Erythroblast (primary cell): Measurements from ENCODE around the gene AUTS2.
"Not testable (repeated sequence)": the region's sequence is repeated elsewhere in the genome, so short reads cannot be mapped to it uniquely, and the experiment has no call there.

Source experiments
- DNase-seq, 2 experiments: peaks; one replicate each; lab custom pipeline; 2025; lab: John Stamatoyannopoulos, UW
- GATA1 ChIP-seq: IDR thresholded peaks from 2 replicates; pipeline ENCODE4 v1.6.1; 2011; ENCODE audit warnings: low read depth, mild to moderate bottlenecking, control low read depth, low read length, moderate library complexity
- POLR2A ChIP-seq: IDR thresholded peaks from 2 replicates; pipeline ENCODE4 v1.6.1; 2011; ENCODE audit warnings: mild to moderate bottlenecking, low read length

AUTS2 gene

DNA sequence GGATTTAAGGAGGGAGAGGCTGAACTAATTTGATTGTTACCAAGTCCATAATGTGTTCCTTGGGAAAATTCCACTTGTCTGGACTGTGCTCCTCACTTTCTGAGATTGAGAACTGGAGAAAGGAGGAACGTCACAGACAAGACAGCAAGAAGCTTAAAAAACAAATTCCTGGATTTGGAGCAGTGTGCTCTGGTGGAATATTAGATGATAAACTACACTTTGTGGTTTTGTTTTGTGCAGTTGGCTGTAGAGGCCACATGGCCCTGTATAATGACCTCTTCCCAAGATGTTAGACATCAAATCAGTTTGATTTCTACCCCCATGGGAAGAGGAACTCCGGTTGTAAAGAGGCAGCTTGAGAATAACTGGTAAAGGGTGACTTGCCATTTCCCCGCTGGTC lies 1112.4 kb downstream of the AUTS2 start:
- DNase-seq = no peak
- TF ChIP-seq GATA1 = no peak
- no peak for TF ChIP-seq POLR2A

DNA sequence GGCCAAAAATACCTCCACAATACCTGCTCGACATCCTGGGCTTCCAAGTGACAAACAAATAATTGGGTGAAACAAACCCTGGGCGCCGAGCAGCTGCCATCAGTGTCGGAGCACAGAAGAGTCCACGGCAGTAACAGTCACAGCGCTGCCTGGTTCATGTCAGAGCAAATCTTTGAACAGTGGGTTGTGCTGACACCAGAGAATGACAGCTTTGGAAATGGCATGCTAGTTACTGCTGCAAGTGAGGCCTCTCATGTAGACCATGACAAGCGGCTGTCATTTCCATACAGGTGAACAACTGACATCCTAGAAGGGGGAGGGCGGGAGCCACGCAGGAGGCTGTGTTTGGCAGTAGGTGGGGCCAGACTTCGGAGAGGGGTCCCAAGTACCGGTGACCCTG lies 1113.2 kb downstream of the AUTS2 start:
- no peak for DNase-seq
- no peak for TF ChIP-seq GATA1
- TF ChIP-seq POLR2A = no peak

DNA sequence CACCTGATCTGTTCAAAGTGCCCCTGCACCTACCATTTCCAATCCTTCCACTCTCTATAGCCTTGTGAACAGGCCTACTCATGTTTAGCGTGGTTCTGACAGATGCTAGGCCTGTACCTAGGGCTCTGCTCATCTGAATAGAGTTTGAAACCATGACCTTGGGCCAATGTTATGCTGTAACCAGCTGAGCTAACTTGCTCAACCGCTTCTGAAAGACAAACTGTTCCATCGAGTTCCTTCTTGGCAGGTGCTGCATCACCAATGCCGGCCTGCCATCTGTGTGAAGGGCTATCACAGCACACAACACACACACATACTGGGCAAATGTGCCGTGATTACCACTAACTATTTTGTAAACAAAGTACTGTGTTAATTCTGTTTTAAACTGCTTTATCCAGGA lies 1114.7 kb downstream of the AUTS2 start:
- TF ChIP-seq POLR2A (no peak), GATA1 (no peak)
- no peak for DNase-seq

DNA sequence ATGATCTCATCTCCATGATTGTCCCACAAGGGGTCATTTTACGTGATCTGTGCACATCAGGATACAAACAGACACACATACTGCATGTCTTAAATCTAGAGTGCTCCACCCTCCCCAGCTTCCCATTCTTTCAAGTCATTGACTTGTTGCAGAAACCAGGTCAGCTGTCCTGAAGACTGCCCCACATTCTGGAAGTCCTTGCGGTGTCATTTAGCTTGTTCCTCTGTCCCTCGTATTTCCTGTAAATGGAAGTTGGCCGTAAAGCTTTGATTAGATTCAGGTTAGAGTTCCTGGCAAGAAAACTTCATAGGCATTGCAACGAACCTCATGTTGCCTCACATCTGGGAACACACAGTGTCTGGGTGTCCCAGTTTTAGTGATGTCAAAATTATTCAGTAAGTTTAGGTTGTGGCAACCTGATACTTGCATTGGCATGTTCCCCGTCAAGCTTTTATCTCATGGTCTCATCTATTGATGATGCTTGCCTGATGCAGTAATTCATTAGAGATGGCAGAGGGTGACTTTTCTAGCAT lies 1116.3 kb downstream of the AUTS2 start:
- no peak for TF ChIP-seq POLR2A
- TF ChIP-seq GATA1 = no peak
- DNase-seq = no peak

DNA sequence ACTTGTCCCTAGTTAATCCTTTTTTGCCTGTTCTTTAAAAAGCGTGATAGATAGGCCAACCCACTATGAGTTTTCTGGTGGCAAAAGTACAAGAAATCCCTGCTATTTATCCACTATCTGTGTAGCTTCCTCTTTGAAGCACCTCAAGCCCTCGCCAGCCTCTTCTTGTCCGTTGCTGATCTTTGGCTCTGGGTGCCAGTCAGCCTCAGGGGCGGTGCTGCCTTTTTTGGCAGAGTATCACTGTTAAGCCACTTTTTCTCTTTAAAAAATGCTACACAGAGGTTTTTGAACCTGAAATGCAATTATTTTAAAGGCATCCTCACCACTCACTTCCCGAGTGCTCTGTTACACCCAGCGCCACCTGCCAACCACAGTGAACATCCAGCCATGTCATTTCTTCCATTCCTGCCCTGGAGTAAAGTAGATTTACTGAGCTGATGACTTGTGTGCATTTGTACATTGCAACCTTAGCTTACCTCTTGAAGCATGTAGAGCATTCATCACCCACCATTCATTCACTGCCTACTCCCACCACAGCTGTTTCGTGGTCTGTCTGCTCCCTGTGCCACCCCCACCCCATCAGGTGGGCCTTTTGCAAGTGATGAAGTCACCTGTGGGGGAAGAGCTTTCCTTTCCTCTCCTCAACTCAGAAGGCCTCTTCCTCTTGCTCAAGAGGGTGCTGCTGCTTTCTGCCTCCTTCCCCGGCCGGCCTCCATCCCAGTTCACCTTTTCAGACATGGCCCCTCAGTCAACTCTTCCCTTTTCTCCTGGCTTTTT lies 1119.5 kb downstream of the AUTS2 start:
- DNase-seq = no peak

DNA sequence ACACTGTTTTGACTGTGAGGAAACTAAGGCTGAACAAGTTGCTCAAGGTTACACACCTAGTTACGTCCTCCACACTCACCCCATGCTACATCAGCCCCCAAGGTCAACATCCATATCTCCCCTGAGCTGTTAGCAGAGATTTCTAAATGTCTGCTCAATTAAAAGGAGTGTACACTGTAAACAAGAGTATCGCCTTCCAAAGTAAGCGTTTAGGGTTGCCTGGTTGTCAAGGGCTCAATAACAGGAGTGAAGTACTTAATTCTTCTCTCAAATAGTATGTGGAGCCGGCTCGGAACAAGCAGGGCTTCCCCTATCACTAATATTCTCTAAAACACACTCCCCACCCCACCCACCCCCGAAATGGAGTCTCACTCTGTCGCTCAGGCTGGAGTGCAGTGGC lies 1120.8 kb downstream of the AUTS2 start:
- TF ChIP-seq POLR2A = no peak
- TF ChIP-seq GATA1 = no peak

More for the DNA sequence above, 1119.5 kb downstream of the AUTS2 start:
- no peak for TF ChIP-seq POLR2A
- TF ChIP-seq GATA1 = no peak

DNA sequence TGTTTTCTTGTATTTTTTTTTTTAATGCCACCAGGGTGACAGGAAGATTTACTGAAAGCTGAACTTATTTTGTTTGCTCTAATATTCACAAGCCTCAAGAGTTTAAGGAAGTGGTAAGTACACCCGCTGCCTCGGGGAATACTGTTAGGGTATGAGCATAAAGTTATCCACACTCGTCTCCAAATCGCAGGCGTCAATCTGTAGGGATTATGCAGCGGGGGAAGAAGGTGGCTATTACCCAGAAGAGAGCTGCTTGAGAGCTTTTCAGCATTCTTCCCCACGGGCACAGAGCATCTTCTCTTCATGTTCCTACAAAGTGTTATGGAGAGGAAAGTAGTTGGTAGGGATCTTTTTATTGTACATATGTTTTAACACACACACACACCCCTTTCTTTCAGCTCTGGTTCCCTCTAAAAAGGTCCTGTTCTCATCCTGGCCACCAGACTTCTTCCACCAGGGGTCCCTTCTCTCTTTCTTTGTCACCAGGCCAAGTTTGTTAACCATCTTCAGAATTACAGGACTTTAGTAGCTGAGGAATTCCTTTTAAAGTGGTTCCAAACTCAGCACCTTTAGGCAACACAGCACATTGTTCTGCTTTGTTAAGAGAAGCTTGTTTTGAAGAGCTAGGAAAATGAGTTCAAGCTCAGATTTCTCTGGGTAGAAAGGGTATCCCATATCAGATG lies 1122.1 kb downstream of the AUTS2 start:
- TF ChIP-seq GATA1 = no peak
- TF ChIP-seq POLR2A = no peak
- DNase-seq = no peak

More for the DNA sequence above, 1120.8 kb downstream of the AUTS2 start:
- DNase-seq = no peak

DNA sequence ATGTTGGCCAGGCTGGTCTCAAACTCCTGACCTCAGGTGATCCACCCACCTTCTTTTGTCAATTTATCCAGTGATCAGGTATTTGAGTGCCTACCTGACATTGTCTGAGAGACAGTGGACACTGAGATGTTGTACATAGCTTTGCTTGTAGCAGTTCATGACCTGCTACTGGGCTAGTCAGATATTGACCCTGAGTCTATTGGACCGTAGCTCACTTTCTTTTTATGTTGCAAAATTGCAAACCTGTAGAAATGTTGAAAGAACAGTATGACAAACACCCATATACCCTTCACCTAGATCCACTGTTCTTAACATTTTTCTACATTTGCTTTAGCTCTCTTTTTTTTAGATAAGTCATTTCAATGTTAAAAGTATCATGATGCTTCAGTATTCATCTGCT lies 1123.2 kb downstream of the AUTS2 start:
- TF ChIP-seq GATA1 = no peak
- TF ChIP-seq POLR2A = no peak
- DNase-seq = no peak

DNA sequence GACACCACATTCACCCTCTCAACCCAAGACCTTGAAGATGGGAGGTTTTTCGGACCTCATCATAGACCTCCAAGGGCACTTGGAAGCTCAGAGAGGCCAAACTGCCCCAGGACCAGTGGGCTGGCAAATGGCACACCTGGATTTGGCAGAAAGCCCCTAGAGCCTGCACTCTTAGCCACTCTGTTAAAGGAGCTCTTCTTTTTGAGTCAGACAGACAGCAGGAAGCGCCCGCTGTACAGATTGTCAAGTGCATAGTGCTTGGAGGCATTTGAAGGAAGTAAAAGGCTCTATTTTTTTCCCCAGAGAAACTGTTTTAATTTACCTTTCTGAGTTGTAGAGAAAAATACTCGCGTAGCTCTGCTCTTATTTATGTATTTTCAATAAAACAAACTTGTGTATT lies 1125.1 kb downstream of the AUTS2 start:
- no peak for TF ChIP-seq POLR2A
- TF ChIP-seq GATA1 = no peak
- DNase-seq = no peak

DNA sequence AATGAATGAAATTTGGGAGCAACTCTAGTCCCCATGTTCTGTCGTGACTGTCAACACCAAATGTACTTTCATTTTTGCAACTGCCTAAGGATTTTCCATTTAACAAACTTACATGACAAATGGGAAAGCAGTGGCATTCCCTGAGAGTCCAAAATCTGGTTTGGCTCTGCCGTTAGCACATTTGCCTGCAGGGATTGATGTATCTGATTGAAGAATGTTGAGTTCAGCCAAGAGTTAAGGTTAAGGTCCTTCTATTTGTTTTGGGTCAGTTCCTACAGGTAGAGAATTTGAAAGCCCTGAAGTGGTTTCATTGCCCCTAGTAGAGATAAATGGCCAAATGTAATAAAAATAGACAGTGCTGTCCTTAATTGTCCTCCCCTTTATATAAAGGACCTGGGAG lies 1127.2 kb downstream of the AUTS2 start:
- TF ChIP-seq GATA1 (no peak), POLR2A (no peak)

DNA sequence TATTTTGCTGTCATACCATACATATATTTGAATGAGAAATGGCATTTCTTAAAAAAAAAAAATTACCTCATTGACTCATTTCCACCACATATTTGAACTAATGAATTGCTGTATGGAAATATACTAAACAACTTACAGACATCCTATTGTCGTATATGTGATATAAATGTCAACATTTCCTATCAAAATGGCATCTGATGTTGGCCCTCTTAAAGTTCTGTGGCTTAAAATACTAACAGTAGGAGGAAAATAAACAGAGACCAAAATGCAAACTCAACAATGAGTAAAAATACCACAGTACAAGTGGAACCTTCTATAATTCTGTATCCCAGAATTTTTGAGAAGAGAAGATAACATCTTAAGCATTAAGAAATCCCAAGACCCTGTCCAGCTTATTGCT lies 1128.0 kb downstream of the AUTS2 start:
- no peak for DNase-seq
- no peak for TF ChIP-seq POLR2A
- TF ChIP-seq GATA1 = no peak

More for the DNA sequence above, 1127.2 kb downstream of the AUTS2 start:
- no peak for DNase-seq

DNA sequence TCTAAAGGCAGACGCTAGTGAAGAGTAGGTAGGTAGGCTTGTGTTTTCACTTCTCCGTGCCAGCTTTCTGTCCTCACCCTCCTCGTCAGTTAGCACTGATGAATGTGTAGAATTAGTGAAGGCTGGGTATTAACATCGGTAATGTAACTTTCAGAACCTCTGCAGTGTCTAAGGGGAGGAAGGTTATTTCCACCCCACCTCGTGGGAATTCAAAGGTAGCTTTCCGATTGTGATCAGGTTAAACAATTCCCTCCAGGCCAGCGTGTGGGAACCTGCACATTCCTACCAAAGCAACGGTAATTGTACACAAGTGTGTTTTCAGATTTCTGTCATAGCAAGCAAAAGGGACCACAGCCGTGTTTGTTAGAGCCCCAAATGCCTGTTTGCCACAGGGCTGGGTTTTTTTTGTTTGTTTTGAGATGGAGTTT lies 1128.7 kb downstream of the AUTS2 start:
- TF ChIP-seq POLR2A (no peak), GATA1 (no peak)
- no peak for DNase-seq

DNA sequence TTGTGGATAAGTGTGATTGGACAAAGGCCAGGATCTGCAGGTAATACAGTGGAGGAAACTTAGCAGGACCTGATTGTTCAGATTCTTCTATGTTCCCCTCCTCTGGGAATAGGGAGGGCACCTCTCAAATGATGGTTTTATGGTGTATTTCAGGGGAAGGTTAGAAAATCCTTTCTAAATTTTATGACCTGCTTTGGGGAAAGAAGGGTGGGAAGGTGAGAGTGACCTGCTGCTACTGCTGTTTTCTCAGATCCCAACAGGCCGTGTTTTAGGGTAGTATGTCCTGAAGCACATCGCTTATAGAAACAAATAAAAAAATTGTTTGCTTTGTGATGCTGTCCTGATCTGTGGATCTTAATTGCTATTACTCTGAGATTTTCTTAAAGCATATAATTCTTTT lies 1129.6 kb downstream of the AUTS2 start:
- no peak for DNase-seq
- TF ChIP-seq GATA1 = no peak
- TF ChIP-seq POLR2A = no peak

DNA sequence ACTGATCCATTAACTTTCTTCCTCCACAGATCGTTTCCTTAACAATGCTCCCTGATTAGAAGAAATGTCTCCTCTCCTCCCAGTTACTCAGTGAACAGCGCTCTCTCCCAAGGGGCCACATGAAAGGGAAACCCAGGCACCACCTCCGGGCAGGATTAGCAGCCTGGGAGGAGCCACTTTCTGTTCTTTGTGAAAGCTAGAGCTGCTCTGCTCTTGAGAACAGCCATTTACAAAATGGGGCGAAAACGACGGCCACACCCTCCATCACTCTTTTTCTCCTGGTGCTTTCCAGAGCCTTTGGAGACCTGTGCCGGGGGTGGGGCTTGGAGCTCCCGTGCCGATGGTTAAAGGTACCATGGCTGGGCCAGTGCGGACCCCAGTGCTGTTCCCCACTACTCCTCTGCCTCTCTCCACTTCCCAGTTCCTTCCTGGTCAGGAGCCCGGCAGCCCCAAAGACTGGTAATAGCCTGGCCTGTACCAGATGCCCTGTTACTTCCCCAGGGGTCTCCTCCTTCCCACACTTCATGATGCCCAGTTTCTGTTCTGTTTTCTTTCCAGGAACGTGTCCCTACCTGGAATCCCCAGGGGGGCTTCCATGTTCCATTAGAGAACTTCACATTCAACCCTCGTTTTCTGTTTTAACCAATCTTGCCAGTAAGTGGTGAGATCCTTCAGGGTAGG lies 1130.7 kb downstream of the AUTS2 start:
- DNase-seq = no peak
- TF ChIP-seq GATA1 = no peak
- TF ChIP-seq POLR2A = no peak

DNA sequence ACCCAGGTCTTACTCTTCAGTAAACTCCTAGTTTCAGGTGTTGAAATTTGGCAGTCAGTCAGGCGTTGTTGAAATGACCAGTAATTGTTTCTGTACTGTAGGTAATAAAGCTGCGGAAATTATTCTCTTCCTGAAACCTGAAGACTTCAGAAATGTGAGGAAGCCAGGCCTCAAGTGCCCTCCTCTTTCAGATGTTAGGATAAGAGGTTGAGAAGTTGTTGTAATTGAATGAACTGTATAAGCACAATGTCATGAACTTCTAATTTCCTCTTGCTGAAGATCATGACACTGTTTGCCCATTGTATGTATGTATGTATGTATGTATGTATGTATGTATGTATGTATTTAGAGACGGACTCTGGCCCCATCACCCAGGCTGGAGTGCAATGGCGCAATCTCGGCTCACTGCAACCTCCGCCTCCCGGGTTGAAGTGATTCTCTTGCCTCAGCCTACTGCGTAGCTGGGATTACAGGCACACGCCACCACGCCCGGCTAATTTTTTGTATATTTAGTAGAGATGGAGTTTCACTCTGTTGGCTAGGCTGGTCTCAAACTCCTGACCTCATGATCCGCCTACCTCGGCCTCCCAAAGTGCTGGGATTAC lies 1131.4 kb downstream of the AUTS2 start:
- DNase-seq = not testable (repeated sequence)
